HEK293 (cell line): ENCODE data around the gene PRR16.

Experiments used
- CTCF ChIA-PET: fragments of 350-600 bp; formaldehyde crosslinking; extraction: SDS; loops from one replicate; lab custom pipeline; 2021; ENCODE audit warnings: antibody characterized with exemption; lab: Yijun Ruan, JAX
- POLR2A ChIA-PET: fragments of 300-600 bp; formaldehyde crosslinking; extraction: SDS; loops from one replicate; lab custom pipeline; 2020; ENCODE audit warnings: antibody characterized with exemption, inconsistent platforms; lab: Yijun Ruan, JAX
- H3K27ac ChIP-seq: fragments of 200-500 bp; sonication (Bioruptor generic); 2 replicates; pipeline ENCODE4 v1.5.1; 2014; ENCODE audit warnings: low read depth, low read length, control low read depth, inconsistent platforms; ENCODE audit errors: extremely low read depth
- H3K36me3 ChIP-seq, 2 experiments: fragments of 200-500 bp in 1 of 2; sonication (Bioruptor generic) in 1 of 2; 1 replicate in 1 of 2; 2 replicates in 1 of 2; pipeline ENCODE4 v1.5.1; 2014 to 2017; ENCODE audit warnings: inconsistent platforms in 2 of 2, low read length in 2 of 2; ENCODE audit not compliant: control insufficient read depth in 2 of 2, insufficient read depth in 1 of 2
- H3K4me1 ChIP-seq: fragments of 200-500 bp; sonication (Bioruptor generic); 2 replicates; pipeline ENCODE4 v1.5.1; 2014; ENCODE audit warnings: mild to moderate bottlenecking, low read length, inconsistent platforms; ENCODE audit not compliant: control insufficient read depth, insufficient read depth
- H3K4me3 ChIP-seq: 2 replicates; pipeline ENCODE4 v1.5.1; 2011; ENCODE audit warnings: low read depth, mild to moderate bottlenecking, control low read depth, low read length, moderate library complexity
- H3K9me3 ChIP-seq: fragments of 200-500 bp; sonication (Bioruptor generic); 2 replicates; pipeline ENCODE4 v1.5.1; 2014; ENCODE audit warnings: low read depth, low read length, inconsistent platforms; ENCODE audit not compliant: control insufficient read depth, insufficient read depth
- FEZF1 ChIP-seq: fragments of 450-650 bp; formaldehyde crosslinking; IDR thresholded peaks from 2 replicates; pipeline ENCODE4 v1.5.1; 2016; ENCODE audit warnings: missing biosample characterization, missing genetic modification characterization
- SCRT2 ChIP-seq: fragments of 450-650 bp; formaldehyde crosslinking; IDR thresholded peaks from 2 replicates; pipeline ENCODE4 v1.5.1; 2016; ENCODE audit warnings: missing biosample characterization, missing genetic modification characterization
- SP7 ChIP-seq: fragments of 450-650 bp; formaldehyde crosslinking; IDR thresholded peaks from 2 replicates; pipeline ENCODE4 v1.5.1; 2016; ENCODE audit warnings: missing biosample characterization, missing genetic modification characterization
- ZNF10 ChIP-seq: fragments of 450-650 bp; formaldehyde crosslinking; IDR thresholded peaks from 2 replicates; pipeline ENCODE4 v1.5.1; 2017; ENCODE audit warnings: missing biosample characterization, missing genetic modification characterization
- ZNF140 ChIP-seq: fragments of 450-650 bp; formaldehyde crosslinking; IDR thresholded peaks from 2 replicates; pipeline ENCODE4 v1.5.1; 2016; ENCODE audit warnings: missing biosample characterization, missing genetic modification characterization
- ZNF335 ChIP-seq: fragments of 450-650 bp; formaldehyde crosslinking; conservative IDR thresholded peaks from 2 replicates; pipeline ENCODE4 v1.5.1; 2016; ENCODE audit warnings: missing biosample characterization, missing genetic modification characterization
- ZNF558 ChIP-seq: fragments of 450-650 bp; formaldehyde crosslinking; IDR thresholded peaks from 2 replicates; pipeline ENCODE4 v1.5.1; 2016; ENCODE audit warnings: missing biosample characterization, missing genetic modification characterization
- ZNF623 ChIP-seq: fragments of 450-650 bp; formaldehyde crosslinking; IDR thresholded peaks from 2 replicates; pipeline ENCODE4 v1.5.1; 2016; ENCODE audit warnings: missing biosample characterization, missing genetic modification characterization
- ZNF624 ChIP-seq: fragments of 450-650 bp; formaldehyde crosslinking; IDR thresholded peaks from 2 replicates; pipeline ENCODE4 v1.5.1; 2017; ENCODE audit warnings: missing biosample characterization, missing genetic modification characterization

PRR16 gene

GRCh38 chr5:120735076-120735475, 271.0 kb downstream of the PRR16 start:
- POLR2A ChIA-PET: no interaction called here
- no peaks in the 10 kb centered on the region for H3K4me1 ChIP-seq
- no peak overlapping the region for H3K27ac ChIP-seq
- H3K36me3 ChIP-seq: no peaks in the 10 kb centered on the region
- CTCF ChIA-PET: interaction anchor here (0.9 kb wide), 1 partner anchor 357 kb away, joined by 4 read pairs; no protein-coding TSS in a partner anchor
- H3K9me3 ChIP-seq: no peaks in the 10 kb centered on the region
- no peak overlapping the region for H3K4me3 ChIP-seq
- no peak for TF ChIP-seq ZNF335 (tag by site-specific recombination)
- TF ChIP-seq SP7 (tag by site-specific recombination): no peak
- TF ChIP-seq SCRT2 (tag by site-specific recombination): no peak
- no peak for TF ChIP-seq FEZF1 (tag by site-specific recombination)
- no peak for TF ChIP-seq ZNF140 (tag by site-specific recombination)
- no peak for TF ChIP-seq ZNF623
- no peak for TF ChIP-seq ZNF558 (tag by site-specific recombination)
- TF ChIP-seq ZNF624 (tag by site-specific recombination): no peak
- TF ChIP-seq ZNF10 (tag by site-specific recombination): no peak
